Peyer's patch (tissue), 4 donors: ENCODE measurements around the gene SMCO2.

Experiments used
- POLR2A ChIP-seq, 2 donors: fragments of 450-650 bp; IDR thresholded peaks; one replicate each; pipeline ENCODE4 v1.5.1; 2017; ENCODE audit warnings: antibody characterized with exemption in 2 of 2, mild to moderate bottlenecking in 2 of 2, moderate library complexity in 2 of 2
- TF ChIP-seq, protein P1 (sequence below), 6 experiments: fragments of 450-650 bp in 4 of 6; fragments of 200-600 bp in 2 of 6; sonication (generic) in 1 of 6; IDR thresholded peaks; one replicate each; pipeline ENCODE4 v1.5.1; 2017 to 2019; ENCODE audit warnings: antibody characterized with exemption in 6 of 6, mild to moderate bottlenecking in 3 of 6, moderate library complexity in 1 of 6

DNA sequence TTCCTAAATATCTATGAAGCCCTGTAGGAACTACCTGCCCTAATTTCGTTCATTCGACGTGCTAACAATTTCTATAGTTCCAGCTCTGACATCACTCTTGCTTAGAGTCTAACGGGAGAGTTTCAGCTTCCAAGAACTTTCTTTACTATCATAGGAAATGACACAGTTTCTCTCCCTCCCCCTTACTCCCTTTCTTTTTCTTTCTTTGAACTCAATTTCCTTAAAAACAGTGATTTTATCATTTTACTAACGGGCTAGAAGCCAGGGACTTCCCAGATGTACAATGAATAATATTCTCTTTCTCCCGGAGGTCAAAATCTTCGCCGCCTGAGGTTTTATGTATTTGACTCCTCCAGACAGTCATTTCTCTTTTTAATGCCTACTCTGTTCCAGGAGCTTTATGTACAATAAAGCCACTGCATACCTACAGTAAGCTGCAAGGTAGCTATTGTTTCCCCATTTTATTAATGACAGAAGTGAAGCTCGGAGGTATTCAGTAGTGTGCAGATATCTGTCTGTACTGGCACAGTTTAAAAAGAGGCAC is 15.7 kb downstream of the SMCO2 start:
- TF ChIP-seq, protein P1, sequence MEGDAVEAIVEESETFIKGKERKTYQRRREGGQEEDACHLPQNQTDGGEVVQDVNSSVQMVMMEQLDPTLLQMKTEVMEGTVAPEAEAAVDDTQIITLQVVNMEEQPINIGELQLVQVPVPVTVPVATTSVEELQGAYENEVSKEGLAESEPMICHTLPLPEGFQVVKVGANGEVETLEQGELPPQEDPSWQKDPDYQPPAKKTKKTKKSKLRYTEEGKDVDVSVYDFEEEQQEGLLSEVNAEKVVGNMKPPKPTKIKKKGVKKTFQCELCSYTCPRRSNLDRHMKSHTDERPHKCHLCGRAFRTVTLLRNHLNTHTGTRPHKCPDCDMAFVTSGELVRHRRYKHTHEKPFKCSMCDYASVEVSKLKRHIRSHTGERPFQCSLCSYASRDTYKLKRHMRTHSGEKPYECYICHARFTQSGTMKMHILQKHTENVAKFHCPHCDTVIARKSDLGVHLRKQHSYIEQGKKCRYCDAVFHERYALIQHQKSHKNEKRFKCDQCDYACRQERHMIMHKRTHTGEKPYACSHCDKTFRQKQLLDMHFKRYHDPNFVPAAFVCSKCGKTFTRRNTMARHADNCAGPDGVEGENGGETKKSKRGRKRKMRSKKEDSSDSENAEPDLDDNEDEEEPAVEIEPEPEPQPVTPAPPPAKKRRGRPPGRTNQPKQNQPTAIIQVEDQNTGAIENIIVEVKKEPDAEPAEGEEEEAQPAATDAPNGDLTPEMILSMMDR (IDR thresholded peaks at IDR 0.05) = no peak
- TF ChIP-seq POLR2A (IDR thresholded peaks at IDR 0.05) = no peak
